Fibroblast of lung (primary cell): ENCODE data around the gene LHFPL6. TPM values are rescaled to one million over a fixed set of nuclear protein-coding genes. Genes with fewer than 3 reads are reported as not detected.

Source experiments
- DNase-seq, 2 donors: peaks; one replicate each; pipeline versions ENCODE4 v3.0.0 to v3.0.0-alpha.2; 2010; ENCODE audit warnings: low read depth in 2 of 2
- H2AFZ ChIP-seq: 2 replicates; pipeline ENCODE4 v1.5.1; 2012; ENCODE audit warnings: low read length, control low read depth, inconsistent platforms
- H3K27ac ChIP-seq: 2 replicates; pipeline ENCODE4 v1.5.1; 2011; ENCODE audit warnings: low read length, control low read depth; ENCODE audit not compliant: insufficient read depth
- H3K27me3 ChIP-seq: 2 replicates; pipeline ENCODE4 v1.5.1; 2011; ENCODE audit warnings: mild to moderate bottlenecking, low read length; ENCODE audit not compliant: control insufficient read depth, insufficient read depth
- H3K36me3 ChIP-seq: 2 replicates; pipeline ENCODE4 v1.5.1; 2011; ENCODE audit warnings: low read length; ENCODE audit not compliant: control insufficient read depth, insufficient read depth
- H3K4me1 ChIP-seq: 2 replicates; pipeline ENCODE4 v1.5.1; 2011; ENCODE audit warnings: low read length; ENCODE audit not compliant: control insufficient read depth, insufficient read depth; ENCODE audit errors: extremely low read depth
- H3K4me2 ChIP-seq: 2 replicates; pipeline ENCODE4 v1.5.1; 2011; ENCODE audit warnings: low read length, control low read depth; ENCODE audit not compliant: insufficient read depth; ENCODE audit errors: extremely low read depth
- H3K4me3 ChIP-seq, 4 experiments: fragments of 200-600 bp in 1 of 4; sonication (generic) in 1 of 4; replicated peaks in 1 of 4; 2 replicates each; pipeline ENCODE4 v1.5.1; 2011 to 2016; ENCODE audit warnings: low read length in 4 of 4, low read depth in 3 of 4, mild to moderate bottlenecking in 3 of 4, control low read depth in 2 of 4, inconsistent platforms in 1 of 4, mixed read lengths in 1 of 4; ENCODE audit not compliant: insufficient read depth in 1 of 4; ENCODE audit errors: control extremely low read depth in 1 of 4
- H3K79me2 ChIP-seq: 2 replicates; pipeline ENCODE4 v1.5.1; 2012; ENCODE audit warnings: mild to moderate bottlenecking, low read length, inconsistent platforms; ENCODE audit not compliant: control insufficient read depth, insufficient read depth
- H3K9ac ChIP-seq: 2 replicates; pipeline ENCODE4 v1.5.1; 2011; ENCODE audit warnings: mild to moderate bottlenecking, low read length, control low read depth; ENCODE audit not compliant: insufficient read depth
- H3K9me3 ChIP-seq: 2 replicates; pipeline ENCODE4 v1.5.1; 2012; ENCODE audit warnings: low read depth, low read length; ENCODE audit not compliant: control insufficient read depth, insufficient read depth
- H4K20me1 ChIP-seq: 2 replicates; pipeline ENCODE4 v1.5.1; 2011; ENCODE audit warnings: low read length; ENCODE audit not compliant: control insufficient read depth, insufficient read depth; ENCODE audit errors: extremely low read depth
- CTCF ChIP-seq, 2 donors: IDR thresholded peaks in 1 of 2; conservative IDR thresholded peaks in 1 of 2; 1 replicate in 1 of 2; 2 replicates in 1 of 2; pipeline ENCODE4 v1.5.1; 2011 to 2012; ENCODE audit warnings: low read length in 2 of 2, control low read depth in 1 of 2, inconsistent platforms in 1 of 2, low read depth in 1 of 2, mild to moderate bottlenecking in 1 of 2
- EZH2 ChIP-seq: IDR thresholded peaks from 2 replicates; pipeline ENCODE4 v1.5.1; 2012; ENCODE audit warnings: low read length, control low read depth, mild to moderate bottlenecking; ENCODE audit errors: missing control alignments
- polyA plus RNA-seq, 2 donors: library from polyadenylated mRNA; depleted of rRNA in 1 of 2; stranded (reverse) in 1 of 2; unstranded in 1 of 2; fragments of >200 nt; gene quantifications; 2 replicates each; pipeline ENCODE4 v1.2.1, GENCODE V29; 2011 to 2012; ENCODE audit warnings: missing spikeins in 1 of 2
- total RNA-seq: library from RNA; depleted of rRNA; stranded (reverse); fragments of >200 nt; gene quantifications from 2 replicates; pipeline ENCODE4 v1.2.1, GENCODE V29; 2014

The LHFPL6 gene
- total and polyA plus RNA-seq, 2 donors (not counting 1 experiment from before 2014, with no cell fraction given): 42.4 to 86.8 TPM

- H3K36me3 ChIP-seq: no peaks in the 10 kb centered on the region
- H3K9ac ChIP-seq: no peak overlapping the region
- H3K27me3 ChIP-seq: no peaks in the 10 kb centered on the region
- H3K9me3 ChIP-seq: no peaks in the 10 kb centered on the region
- no peaks in the 10 kb centered on the region for H3K79me2 ChIP-seq
- H4K20me1 ChIP-seq: no peaks in the 10 kb centered on the region
- DNase-seq: no peak
- H2AFZ ChIP-seq: no peak overlapping the region
- H3K27ac ChIP-seq: no peak overlapping the region
- TF ChIP-seq EZH2 (no peak), CTCF (conservative IDR thresholded peaks at IDR 0.05 in 1 of 2, IDR thresholded peaks at IDR 0.05 in 1 of 2; ENCODE audit: low read depth in 1 of 2, low read length in 2 of 2) (no peak)
- H3K4me1 ChIP-seq: peaks cover 2% of the 10 kb centered on the region
- H3K4me2 ChIP-seq: no peak overlapping the region
- H3K4me3 ChIP-seq: no peak overlapping the region
Observed at GRCh38 chr13:39407786-39408185, 195.2 kb downstream of the LHFPL6 start.

- H3K36me3 ChIP-seq: no peaks in the 10 kb centered on the region
- H3K9ac ChIP-seq: no peak overlapping the region
- H3K4me3 ChIP-seq: no peak overlapping the region
- TF ChIP-seq EZH2: no peak
- no peak for TF ChIP-seq CTCF (conservative IDR thresholded peaks at IDR 0.05 in 1 of 2, IDR thresholded peaks at IDR 0.05 in 1 of 2; ENCODE audit: low read depth in 1 of 2, low read length in 2 of 2)
- no peak overlapping the region for H2AFZ ChIP-seq
- no peak overlapping the region for H3K27ac ChIP-seq
- no peak for DNase-seq
- H3K9me3 ChIP-seq: no peaks in the 10 kb centered on the region
- no peaks in the 10 kb centered on the region for H3K79me2 ChIP-seq
- no peak overlapping the region for H3K4me2 ChIP-seq
- no peaks in the 10 kb centered on the region for H4K20me1 ChIP-seq
- H3K4me1 ChIP-seq: peaks cover 2% of the 10 kb centered on the region
- no peaks in the 10 kb centered on the region for H3K27me3 ChIP-seq
Observed at GRCh38 chr13:39407138-39407537, 195.9 kb downstream of the LHFPL6 start.

GRCh38 chr13:39406688-39407087 lies 196.3 kb downstream of the LHFPL6 start:
- no peak for DNase-seq
- H3K4me1 ChIP-seq: peaks cover 2% of the 10 kb centered on the region
- no peak for TF ChIP-seq CTCF (conservative IDR thresholded peaks at IDR 0.05 in 1 of 2, IDR thresholded peaks at IDR 0.05 in 1 of 2; ENCODE audit: low read depth in 1 of 2, low read length in 2 of 2)
- no peaks in the 10 kb centered on the region for H3K9me3 ChIP-seq
- no peaks in the 10 kb centered on the region for H3K79me2 ChIP-seq
- H3K27ac ChIP-seq: no peak overlapping the region
- no peak overlapping the region for H3K4me2 ChIP-seq
- H2AFZ ChIP-seq: no peak overlapping the region
- no peaks in the 10 kb centered on the region for H3K27me3 ChIP-seq
- no peak overlapping the region for H3K9ac ChIP-seq
- no peaks in the 10 kb centered on the region for H4K20me1 ChIP-seq
- H3K4me3 ChIP-seq: no peak overlapping the region
- no peaks in the 10 kb centered on the region for H3K36me3 ChIP-seq
